ENCODE measurements around the gene NEURL1.

Gene NEURL1

DNA sequence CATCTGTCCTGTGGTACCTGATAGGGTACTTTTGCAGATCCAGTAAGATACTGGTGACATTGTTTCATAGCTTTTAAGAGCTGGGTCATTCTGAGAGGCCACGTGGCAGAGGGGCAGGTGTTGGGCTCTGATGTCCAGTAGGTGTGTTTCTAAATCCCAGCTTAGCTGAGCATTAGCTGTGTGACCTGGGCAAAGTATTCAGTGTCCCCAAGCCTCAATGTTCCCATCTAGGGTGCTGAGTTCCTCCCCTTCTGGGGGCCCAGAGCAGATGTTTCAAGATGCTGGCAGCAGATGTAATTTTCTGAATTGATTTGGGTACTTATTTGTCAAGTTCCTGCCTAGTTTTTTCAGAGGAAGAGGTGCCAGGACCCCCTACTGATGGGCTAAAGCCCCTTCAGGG is 52.9 kb downstream of the NEURL1 start:
- no peak for DNase-seq (ENCODE audit: low read depth in 2 of 2)

GRCh38 chr10:103547391-103547946 is 54.0 kb downstream of the NEURL1 start:
- DNase-seq (ENCODE audit: low read depth in 2 of 2), result no peak

DNA sequence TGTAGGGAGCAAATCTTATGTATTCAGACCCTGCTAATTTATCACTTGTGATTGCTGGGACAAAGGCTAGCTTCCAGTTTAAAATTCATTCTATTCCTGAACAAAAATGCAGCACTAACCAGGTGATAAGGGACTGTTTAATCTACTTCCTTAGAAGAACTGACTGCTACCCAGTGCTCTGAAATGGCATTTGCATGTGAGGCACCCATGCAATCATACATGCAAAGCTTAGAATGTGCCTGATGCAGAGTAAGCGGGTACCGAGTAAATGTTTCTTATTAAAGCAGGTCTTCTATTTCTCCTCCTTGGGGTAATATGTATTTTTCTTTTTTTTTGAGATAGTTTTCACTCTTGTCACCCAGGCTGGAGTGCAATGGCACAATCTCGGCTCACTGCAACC is 54.5 kb downstream of the NEURL1 start:
- DNase-seq (ENCODE audit: low read depth in 2 of 2), result no peak

DNA sequence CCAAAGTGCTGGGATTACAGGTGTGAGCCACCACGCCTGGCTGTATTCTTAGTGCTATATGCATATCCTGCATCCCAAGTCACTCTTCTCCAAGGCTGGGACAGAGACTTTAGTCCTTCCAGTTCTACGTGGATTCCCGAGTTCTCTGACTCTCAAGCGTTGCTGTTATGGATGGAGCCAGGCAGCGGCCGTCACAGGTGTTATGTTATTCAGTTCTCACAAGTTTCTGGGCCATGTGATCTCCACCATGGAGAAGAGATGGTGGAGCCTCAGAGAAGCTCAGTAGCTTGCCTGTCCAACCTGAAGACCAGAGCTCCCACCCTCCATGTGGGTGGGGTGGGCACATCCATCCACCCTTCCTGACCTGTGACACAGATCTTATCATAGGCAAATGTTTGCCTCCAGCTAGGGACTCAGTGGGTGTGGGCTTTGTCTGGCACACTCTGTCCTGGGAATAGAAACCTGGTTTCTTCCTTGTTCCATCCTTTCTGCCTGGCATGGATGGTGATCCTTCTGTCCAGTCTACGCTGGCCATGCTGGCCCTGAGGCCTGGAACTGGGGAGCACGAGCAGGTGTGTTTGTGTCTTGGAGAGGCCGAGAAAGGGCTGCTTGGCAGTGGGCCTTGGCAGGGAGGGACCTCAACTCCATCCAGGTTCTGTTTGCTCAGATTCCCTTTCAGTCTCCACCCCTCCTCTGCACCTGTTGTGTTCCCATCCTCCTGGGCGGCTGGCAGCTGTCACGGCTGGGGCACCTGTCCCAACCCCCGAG is 55.3 kb downstream of the NEURL1 start:
- no peak for DNase-seq (ENCODE audit: low read depth in 2 of 2)

- no peak for DNase-seq (ENCODE audit: low read depth in 2 of 2)
These were observed 55.8 kb downstream of the NEURL1 start for GRCh38 chr10:103549349-103549685.

DNA sequence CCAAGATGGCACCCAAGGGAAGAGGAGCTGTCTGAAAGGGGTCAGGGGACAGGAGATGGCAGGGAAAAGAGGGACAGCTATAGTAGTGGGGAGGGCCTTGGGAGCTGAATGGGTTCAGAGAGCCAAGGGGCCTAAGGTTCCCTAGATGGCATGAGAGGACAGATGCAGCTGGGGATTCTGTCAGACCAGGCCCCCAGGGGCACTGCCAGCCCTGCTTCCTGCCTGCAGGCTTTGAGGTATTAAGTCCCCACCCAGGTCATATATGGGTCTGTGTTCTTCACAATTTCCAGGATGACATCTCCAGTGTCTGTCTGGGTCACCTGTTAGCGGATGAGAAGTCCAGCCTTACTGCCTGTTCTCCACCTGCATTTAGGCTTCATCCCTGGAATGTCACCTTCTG is 56.7 kb downstream of the NEURL1 start:
- DNase-seq (ENCODE audit: low read depth in 2 of 2), result no peak

GRCh38 chr10:103551619-103552602 is 58.4 kb downstream of the NEURL1 start:
- DNase-seq (ENCODE audit: low read depth in 2 of 2), result no peak

GRCh38 chr10:103552856-103553742 is 59.6 kb downstream of the NEURL1 start:
- DNase-seq (ENCODE audit: low read depth in 2 of 2), result no peak

- peak; percentile 41 to 55 for DNase-seq (ENCODE audit: low read depth in 2 of 2)
These were observed 60.4 kb downstream of the NEURL1 start for GRCh38 chr10:103553743-103554487.

GRCh38 chr10:103554488-103555324 is 61.2 kb downstream of the NEURL1 start:
- DNase-seq (ENCODE audit: low read depth in 2 of 2), result no peak

GRCh38 chr10:103555325-103555649 is 61.8 kb downstream of the NEURL1 start:
- no peak for DNase-seq (ENCODE audit: low read depth in 2 of 2)

DNA sequence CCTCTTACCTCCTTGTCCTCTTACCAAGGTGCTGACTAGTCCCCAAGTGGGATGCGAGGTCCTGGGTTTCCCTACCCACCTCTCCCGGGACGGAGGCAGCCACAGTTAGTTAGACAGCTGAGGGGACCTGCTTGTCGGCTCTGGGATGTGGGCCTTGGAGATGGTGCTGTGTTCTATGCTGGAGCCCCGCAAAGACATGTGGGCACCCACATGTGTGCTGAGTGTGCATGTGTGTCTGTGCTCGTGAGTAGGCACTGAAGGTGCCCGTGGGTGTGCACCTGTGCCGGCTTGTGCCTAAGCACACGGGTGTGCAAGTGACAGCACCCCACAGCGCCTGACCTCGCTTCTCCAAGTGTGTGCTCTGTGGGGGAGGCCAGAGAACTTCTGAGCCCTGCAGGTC is 62.2 kb downstream of the NEURL1 start:
- no peak for DNase-seq (ENCODE audit: low read depth in 2 of 2)

DNA sequence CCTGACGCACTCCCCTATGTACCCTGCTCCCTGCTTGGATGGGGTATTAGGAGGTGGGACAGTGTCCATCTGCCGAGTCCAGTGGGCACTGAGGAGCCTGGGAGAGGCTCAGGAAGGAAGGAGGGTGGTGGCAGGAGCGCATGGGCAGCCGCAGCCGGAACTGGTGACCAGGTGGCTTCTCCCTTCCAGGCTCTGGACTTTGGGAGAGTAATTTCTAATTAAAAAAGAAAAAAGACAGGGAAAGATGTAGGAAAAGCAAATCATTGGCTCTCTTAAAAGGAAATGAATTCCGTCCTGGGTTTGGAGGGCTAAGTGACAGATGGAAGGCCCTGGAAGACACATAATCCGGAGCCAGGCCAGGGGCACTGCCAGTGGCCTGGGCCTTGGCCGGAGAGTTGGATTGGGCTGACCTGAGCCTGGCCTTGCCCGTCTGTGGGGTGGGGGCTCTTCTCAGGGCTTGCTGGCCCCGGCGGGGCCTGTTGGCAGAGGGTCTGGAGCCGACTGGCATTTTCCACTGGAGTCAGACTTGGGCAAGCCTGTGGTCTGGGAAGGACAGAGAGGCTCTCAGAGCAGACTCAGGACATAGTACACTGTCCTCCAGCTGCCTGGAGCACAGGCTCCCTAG is 63.0 kb downstream of the NEURL1 start:
- DNase-seq (ENCODE audit: low read depth in 2 of 2), result no peak

- no peak for DNase-seq (ENCODE audit: low read depth in 2 of 2)
These were observed 64.0 kb downstream of the NEURL1 start for GRCh38 chr10:103557455-103557854.

- DNase-seq (ENCODE audit: low read depth in 2 of 2), result no peak
These were observed 65.4 kb downstream of the NEURL1 start for GRCh38 chr10:103558911-103559310.

- no peak for DNase-seq (ENCODE audit: low read depth in 2 of 2)
These were observed 66.3 kb downstream of the NEURL1 start for GRCh38 chr10:103559776-103560175.

DNA sequence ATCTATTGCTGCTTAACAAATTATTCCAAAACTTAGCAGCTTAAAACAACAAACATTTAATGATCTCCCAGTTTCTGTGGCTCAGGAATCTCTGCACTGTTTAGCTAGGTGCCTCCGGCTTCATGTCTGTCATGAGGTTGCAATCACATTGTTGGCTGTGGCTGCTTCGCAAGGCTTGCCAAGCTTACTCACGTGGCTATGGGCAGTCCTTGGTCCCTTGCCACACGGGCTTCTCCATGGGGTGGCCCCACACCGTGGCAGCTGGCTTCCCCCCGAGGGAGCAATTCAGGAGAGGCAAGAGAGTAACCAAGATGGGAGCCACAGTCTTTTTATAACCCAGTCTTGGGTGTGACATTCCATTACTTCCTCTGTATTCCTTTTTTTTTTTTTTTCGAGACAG is 67.4 kb downstream of the NEURL1 start:
- DNase-seq (ENCODE audit: low read depth in 2 of 2), result no peak

- no peak for DNase-seq (ENCODE audit: low read depth in 2 of 2)
These were observed 68.9 kb downstream of the NEURL1 start for GRCh38 chr10:103562383-103562782.

DNA sequence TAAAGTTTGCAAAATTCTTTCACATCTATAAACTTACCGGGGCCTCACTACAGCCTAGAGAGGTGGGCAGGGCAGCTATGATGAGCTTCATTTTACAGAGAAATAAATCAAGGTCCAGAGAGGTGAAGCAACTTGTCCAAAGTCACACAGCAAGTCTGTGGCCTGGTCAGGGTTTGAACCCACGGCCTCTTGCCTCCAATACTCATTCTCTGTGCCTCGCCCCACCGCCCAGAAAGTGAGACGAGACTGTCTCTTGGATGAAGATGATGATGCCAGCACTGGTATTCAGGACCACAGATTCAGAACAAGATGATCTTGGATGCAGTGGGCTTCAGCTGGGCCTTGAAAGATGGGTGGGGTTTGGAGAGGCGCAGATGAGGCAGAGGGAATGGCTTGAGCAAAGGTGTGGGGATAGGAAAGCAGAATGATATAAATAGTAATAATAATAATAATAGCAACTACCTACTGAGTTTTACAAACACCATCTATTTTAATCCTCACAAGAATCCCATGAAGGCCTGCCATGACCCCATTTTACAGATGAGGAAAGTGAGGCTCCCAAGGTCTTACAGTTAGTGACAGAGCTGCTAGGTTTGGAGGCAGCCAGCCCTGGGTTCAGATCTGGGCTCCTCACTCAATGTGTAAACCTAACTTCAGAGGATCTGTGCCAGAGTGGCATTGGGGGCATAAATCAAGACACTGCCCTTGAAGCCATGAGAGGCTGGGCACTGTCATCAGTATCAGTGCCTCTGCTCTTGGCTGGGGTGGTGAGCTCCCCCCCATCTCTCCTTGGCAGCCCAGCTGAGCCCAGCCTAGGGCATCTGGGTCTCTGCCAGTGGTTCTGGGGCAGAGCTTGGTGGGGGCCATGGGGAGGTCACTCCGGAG is 70.0 kb downstream of the NEURL1 start:
- no peak for DNase-seq (ENCODE audit: low read depth in 2 of 2)

All from stimulated activated CD8-positive, alpha-beta memory T cell treated with anti-CD3 and anti-CD28 coated beads, Interleukin-15, amount 100 ng/mL, for 48 hours (primary cell).